Endothelial cell of umbilical vein (primary cell): ENCODE data around the gene THSD7B. TPM values are rescaled to one million over a fixed set of nuclear protein-coding genes. Genes with fewer than 3 reads are reported as not detected.

Source experiments
- BruUV-seq: library from RNA; stranded (reverse); fragments of 400-500 nt; replicated peaks from 2 replicates; lab custom pipeline; 2021; lab: Mats Ljungman, UMichigan
- CTCF ChIA-PET: fragments of 300-600, 350-600 bp; sonication (Branson Sonifier 250); formaldehyde crosslinking; loops from one replicate; lab custom pipeline; 2021; ENCODE audit warnings: antibody characterized with exemption, inconsistent platforms; lab: Charles Lee
- POLR2A ChIA-PET: fragments of 300-600, 350-600 bp; sonication (Branson Sonifier 250); formaldehyde crosslinking; loops from one replicate; lab custom pipeline; 2021; ENCODE audit warnings: antibody characterized with exemption, inconsistent platforms; lab: Charles Lee
- DNase-seq: peaks from one replicate; pipeline ENCODE4 v3.0.0-alpha.2; 2011; ENCODE audit warnings: low read depth, low spot score
- FAIRE-seq: peaks from 2 replicates; lab custom pipeline; 2011; peaks lifted over from hg19 to GRCh38; lab: Jason Lieb, UNC
- H2AFZ ChIP-seq: 2 replicates; pipeline ENCODE4 v1.6.0; 2012; ENCODE audit warnings: low read depth, low read length, control low read depth, inconsistent platforms
- H3K27ac ChIP-seq: 2 replicates; pipeline ENCODE4 v1.5.1; 2011; ENCODE audit warnings: low read depth, mild to moderate bottlenecking, control low read depth, low read length, moderate library complexity; ENCODE audit not compliant: insufficient read depth
- H3K27me3 ChIP-seq, 2 experiments: 2 replicates each; pipeline versions ENCODE4 v1.6.0 to v1.6.1; 2011; ENCODE audit warnings: low read length in 2 of 2, mixed read lengths in 1 of 2; ENCODE audit not compliant: control insufficient read depth in 2 of 2, insufficient read depth in 2 of 2
- H3K36me3 ChIP-seq, 2 experiments: 2 replicates in 1 of 2; 3 replicates in 1 of 2; pipeline ENCODE4 v1.5.1; 2011; ENCODE audit warnings: low read length in 2 of 2, mild to moderate bottlenecking in 1 of 2, moderate library complexity in 1 of 2; ENCODE audit not compliant: control insufficient read depth in 2 of 2, insufficient read depth in 2 of 2; ENCODE audit errors: extremely low read depth in 1 of 2
- H3K4me1 ChIP-seq: 3 replicates; pipeline ENCODE4 v1.5.1; 2011; ENCODE audit warnings: mild to moderate bottlenecking, low read length; ENCODE audit not compliant: control insufficient read depth, insufficient read depth; ENCODE audit errors: extremely low read depth
- H3K4me2 ChIP-seq: 2 replicates; pipeline ENCODE4 v1.6.1; 2011; ENCODE audit warnings: low read length, control low read depth, mixed read lengths; ENCODE audit not compliant: insufficient read depth
- H3K4me3 ChIP-seq, 3 experiments: fragments of 200-600 bp in 1 of 3; sonication (generic), shearing (Covaris generic) in 1 of 3; replicated peaks in 1 of 3; 2 replicates each; pipeline ENCODE4 v1.5.1; 2011 to 2016; ENCODE audit warnings: control low read depth in 3 of 3, low read length in 3 of 3, mild to moderate bottlenecking in 2 of 3, inconsistent platforms in 1 of 3, low read depth in 1 of 3, moderate library complexity in 1 of 3; ENCODE audit not compliant: insufficient read depth in 1 of 3
- H3K79me2 ChIP-seq: 2 replicates; pipeline ENCODE4 v1.6.0; 2012; ENCODE audit warnings: low read length, inconsistent platforms; ENCODE audit not compliant: control insufficient read depth, insufficient read depth
- H3K9ac ChIP-seq: replicated peaks from 2 replicates; pipeline ENCODE3; 2011; ENCODE audit warnings: low read length, control low read depth; ENCODE audit not compliant: insufficient read depth; ENCODE audit errors: extremely low read depth
- H3K9me1 ChIP-seq: replicated peaks from 3 replicates; pipeline ENCODE4 v1.6.0; 2011; ENCODE audit warnings: mild to moderate bottlenecking, low read length; ENCODE audit not compliant: control insufficient read depth, insufficient read depth; ENCODE audit errors: extremely low read depth
- H3K9me3 ChIP-seq: replicated peaks from 2 replicates; pipeline ENCODE4 v1.5.1; 2012; ENCODE audit warnings: low read length, inconsistent platforms; ENCODE audit not compliant: control insufficient read depth, insufficient read depth
- H4K20me1 ChIP-seq: replicated peaks from 2 replicates; pipeline ENCODE3; 2011; ENCODE audit warnings: mild to moderate bottlenecking, low read length; ENCODE audit not compliant: control insufficient read depth, insufficient read depth; ENCODE audit errors: extremely low read depth
- MAX ChIP-seq: IDR thresholded peaks from 2 replicates; pipeline ENCODE4 v1.6.1; 2011; ENCODE audit not compliant: insufficient read depth, insufficient read length
- MYC ChIP-seq: IDR thresholded peaks from one replicate; pipeline ENCODE4 v1.6.1; 2011; ENCODE audit warnings: mild to moderate bottlenecking, low read depth, low read length
- POLR2A ChIP-seq: IDR thresholded peaks from 2 replicates; pipeline ENCODE4 v1.6.1; 2012; ENCODE audit warnings: low read depth, mild to moderate bottlenecking, control low read depth, low read length
- POLR2AphosphoS5 ChIP-seq: IDR thresholded peaks from 2 replicates; pipeline ENCODE4 v1.6.1; 2012; ENCODE audit warnings: low read depth, mild to moderate bottlenecking, control low read depth, low read length, moderate library complexity; ENCODE audit not compliant: insufficient read depth
- dilution Hi-C: fragments of 300-500 bp; cut with MboI; formaldehyde crosslinking; loops from one replicate; pipeline ENCODE4 v1.15.0; 2019; ENCODE audit warnings: low sequenced_read_pairs; ENCODE audit not compliant: extremely low pct_ligation_motif_present
- intact Hi-C: fragments of 100-400 bp; cut with micrococcal nuclease; formaldehyde crosslinking; loops from one replicate; pipeline ENCODE4 v1.10.0; 2022
- polyA plus RNA-seq, 4 experiments: library from polyadenylated mRNA; depleted of rRNA in 3 of 4; stranded (reverse) in 3 of 4; unstranded in 1 of 4; fragments of >200 nt; gene quantifications; 2 replicates each; pipeline versions ENCODE4 v1.2.1 to v1.2.3, GENCODE V29; 2011 to 2012; ENCODE audit warnings: missing spikeins in 1 of 4
- total RNA-seq: library from RNA; stranded (reverse); gene quantifications from 2 replicates; pipeline ENCODE4 v1.2.3, GENCODE V29; 2021

Gene THSD7B
- total and polyA plus RNA-seq, 2 donors (not counting 3 experiments of a cell fraction or from before 2014, with no cell fraction given) = 0.04 TPM; not detected in 1

GRCh38 chr2:136990316-136990715 lies 225.0 kb downstream of the THSD7B start:
- POLR2A ChIA-PET = no interaction called here
- dilution Hi-C loops (no loop called here), intact Hi-C loops (no loop called here)
- H3K9me3 ChIP-seq = no peaks in the 10 kb centered on the region
- no peak overlapping the region for H3K27ac ChIP-seq
- no peak overlapping the region for H3K4me2 ChIP-seq
- BruUV-seq = no TSS peak
- H3K27me3 ChIP-seq = no peaks in the 10 kb centered on the region
- no peak overlapping the region for H3K4me3 ChIP-seq
- TF ChIP-seq MYC (no peak), MAX (no peak)
- no peaks in the 10 kb centered on the region for H4K20me1 ChIP-seq
- no peaks in the 10 kb centered on the region for H3K9me1 ChIP-seq
- H2AFZ ChIP-seq = no peak overlapping the region
- no peaks in the 10 kb centered on the region for H3K79me2 ChIP-seq
- no peaks in the 10 kb centered on the region for H3K36me3 ChIP-seq
- no peak overlapping the region for H3K9ac ChIP-seq
- CTCF ChIA-PET = no interaction called here
- DNase-seq (no peak), FAIRE-seq (no peak)
- H3K4me1 ChIP-seq = no peaks in the 10 kb centered on the region

- no peaks in the 10 kb centered on the region for H3K27me3 ChIP-seq
- H3K4me2 ChIP-seq = no peak overlapping the region
- dilution Hi-C loops (no loop called here), intact Hi-C loops (no loop called here)
- H3K9me3 ChIP-seq = no peaks in the 10 kb centered on the region
- H3K27ac ChIP-seq = no peak overlapping the region
- H3K4me1 ChIP-seq = peaks cover 3% of the 10 kb centered on the region
- no peak overlapping the region for H3K4me3 ChIP-seq
- CTCF ChIA-PET = no interaction called here
- POLR2A ChIA-PET = no interaction called here
- H4K20me1 ChIP-seq = no peaks in the 10 kb centered on the region
- TF ChIP-seq POLR2AphosphoS5 = no peak
- no peak for TF ChIP-seq MYC
- TF ChIP-seq POLR2A = no peak
- no peak for TF ChIP-seq MAX
- no peak overlapping the region for H3K9ac ChIP-seq
- H2AFZ ChIP-seq = no peak overlapping the region
- no peak for FAIRE-seq
- H3K9me1 ChIP-seq = no peaks in the 10 kb centered on the region
- no peaks in the 10 kb centered on the region for H3K79me2 ChIP-seq
- no TSS peak for BruUV-seq
- DNase-seq = no peak
- no peaks in the 10 kb centered on the region for H3K36me3 ChIP-seq
These were observed 229.4 kb downstream of the THSD7B start for GRCh38 chr2:136994793-136995192.
